ENCODE results near the gene GNG7.
"Not testable (repeated sequence)": the region's sequence is repeated elsewhere in the genome, so short reads cannot be mapped to it uniquely, and the experiment has no call there.

GRCh38 chr19:2667349-2667748 lies 35.1 kb downstream of the GNG7 start:
- TF ChIP-seq CTCF (optimal IDR thresholded peaks at IDR 0.05 in 1 of 3, IDR thresholded peaks at IDR 0.05 in 1 of 3, conservative IDR thresholded peaks at IDR 0.05 in 1 of 3; ENCODE audit: extremely low read depth in 1 of 3, insufficient read depth in 2 of 3, low read length in 3 of 3); EZH2 (IDR thresholded peaks at IDR 0.05; ENCODE audit: low read length): not testable (repeated sequence)
